ENCODE measurements around the gene MFSD6.

MFSD6 gene

GRCh38 chr2:190514676-190515075, 106.5 kb downstream of the MFSD6 start:
- DNase-seq (ENCODE audit: low read depth) = no peak
- H3K4me3 ChIP-seq (ENCODE audit: low read depth, low read length) = no peak overlapping the region

DNA sequence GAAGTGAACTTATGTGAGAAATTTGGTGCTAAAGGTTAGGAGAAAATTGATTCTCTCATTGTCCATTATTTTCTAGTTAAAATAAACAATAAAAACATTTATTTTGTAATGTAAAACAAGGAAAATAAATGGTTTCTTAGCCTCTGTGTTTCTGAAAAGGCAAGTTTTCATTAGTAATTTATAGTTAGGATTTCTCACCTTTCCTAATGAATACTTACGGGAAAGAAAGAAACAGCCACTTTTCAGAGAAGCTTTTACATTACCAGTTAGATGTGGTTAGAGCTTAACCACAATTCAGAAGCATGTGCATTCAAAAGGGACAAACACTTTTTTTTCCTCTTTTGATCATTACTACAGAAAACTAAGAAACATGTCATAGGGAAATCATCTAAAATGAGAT, 107.5 kb downstream of the MFSD6 start:
- DNase-seq (ENCODE audit: low read depth) = no peak
- H3K4me3 ChIP-seq (ENCODE audit: low read depth, low read length) = no peak overlapping the region

DNA sequence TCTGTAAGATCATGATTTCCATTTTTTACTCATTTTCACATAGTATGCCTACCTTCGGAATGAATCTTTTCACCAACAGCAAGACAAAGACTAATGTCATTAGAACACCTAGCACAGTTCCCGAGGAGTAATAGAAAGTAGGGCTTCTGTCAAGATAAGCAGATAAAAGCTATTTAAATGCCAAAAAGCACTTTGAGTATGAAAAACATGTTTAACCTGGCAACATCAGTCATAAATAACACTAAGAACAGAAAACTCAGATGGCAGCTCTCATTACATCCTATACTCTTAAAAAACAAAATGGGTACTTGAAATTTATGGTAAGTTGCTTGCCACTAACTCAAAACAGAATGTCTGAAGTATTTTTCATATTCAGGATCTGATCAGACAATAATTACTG, 109.3 kb downstream of the MFSD6 start:
- H3K4me3 ChIP-seq (ENCODE audit: low read depth, low read length) = no peak overlapping the region
- DNase-seq (ENCODE audit: low read depth) = no peak

- no peak for DNase-seq (ENCODE audit: low read depth)
- H3K4me3 ChIP-seq (ENCODE audit: low read depth, low read length) = no peak overlapping the region
Observed at GRCh38 chr2:190519975-190520767, 112.0 kb downstream of the MFSD6 start.

DNA sequence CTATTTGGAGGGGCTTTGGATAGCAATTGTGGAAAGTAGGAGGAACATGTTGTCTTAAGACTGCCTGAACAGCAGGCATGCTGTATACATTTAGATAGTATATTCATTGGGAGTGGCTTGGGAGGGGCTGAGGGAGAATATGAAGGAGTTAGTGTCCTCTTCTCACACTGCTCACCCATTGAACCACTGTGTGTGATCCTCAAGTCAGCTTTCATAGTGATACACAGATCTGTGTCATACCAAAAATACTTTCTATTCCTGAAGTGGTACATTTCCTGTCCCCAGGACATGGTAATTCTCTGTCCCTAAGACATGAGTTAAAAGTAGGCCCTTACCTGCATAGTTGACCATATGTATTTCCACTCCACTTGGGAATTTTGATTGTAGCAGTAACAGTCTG, 116.8 kb downstream of the MFSD6 start:
- H3K4me3 ChIP-seq (ENCODE audit: low read depth, low read length) = no peak overlapping the region
- DNase-seq (ENCODE audit: low read depth) = no peak

- H3K4me3 ChIP-seq (ENCODE audit: low read depth, low read length) = no peak overlapping the region
- no peak for DNase-seq (ENCODE audit: low read depth)
Observed at GRCh38 chr2:190526105-190526750, 118.1 kb downstream of the MFSD6 start.

GRCh38 chr2:190527214-190527613, 119.1 kb downstream of the MFSD6 start:
- H3K4me3 ChIP-seq (ENCODE audit: low read depth, low read length) = no peak overlapping the region
- no peak for DNase-seq (ENCODE audit: low read depth)

DNA sequence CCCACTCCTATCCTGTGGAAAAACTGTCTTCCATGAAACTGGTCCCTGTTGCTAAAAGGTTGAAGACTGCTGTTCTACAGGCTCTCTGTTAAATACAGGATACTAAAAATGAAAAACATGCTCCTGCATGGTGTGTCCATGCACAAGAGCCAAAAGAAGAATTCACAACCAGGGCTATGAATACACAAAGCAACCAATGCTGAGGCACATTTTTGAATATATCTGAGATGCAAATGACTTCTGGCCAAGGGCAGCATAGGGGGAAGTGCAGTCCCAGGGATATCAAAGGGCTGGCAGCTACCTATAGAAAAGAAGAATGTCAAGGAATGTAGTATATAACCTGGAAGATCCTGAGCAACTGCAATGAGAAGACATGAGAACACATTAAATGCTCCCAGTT, 119.8 kb downstream of the MFSD6 start:
- no peak for DNase-seq (ENCODE audit: low read depth)
- H3K4me3 ChIP-seq (ENCODE audit: low read depth, low read length) = no peak overlapping the region

DNA sequence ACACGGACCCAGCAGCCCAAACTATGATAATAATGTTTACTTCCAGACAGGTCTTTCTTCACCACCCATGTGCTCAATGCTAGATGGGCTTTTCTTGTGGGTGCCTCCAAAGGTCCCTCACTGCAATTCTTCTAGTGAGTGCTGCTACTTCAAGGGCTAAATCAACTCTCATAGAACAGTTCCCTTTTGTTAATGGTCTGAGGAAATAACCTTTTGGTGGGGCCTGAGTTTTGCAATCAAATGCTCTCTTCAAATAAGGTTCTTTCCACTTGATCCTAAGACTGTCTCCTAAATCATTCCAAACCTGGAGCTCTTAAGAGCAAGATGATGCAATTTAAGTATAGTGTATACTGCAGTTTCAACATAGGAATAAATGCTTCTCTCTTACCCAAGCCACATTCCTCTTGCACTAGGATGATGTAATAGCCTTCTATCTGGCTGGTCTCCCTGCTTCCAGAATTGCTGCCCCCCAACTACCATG, 120.4 kb downstream of the MFSD6 start:
- DNase-seq (ENCODE audit: low read depth) = peak; percentile 78

DNA sequence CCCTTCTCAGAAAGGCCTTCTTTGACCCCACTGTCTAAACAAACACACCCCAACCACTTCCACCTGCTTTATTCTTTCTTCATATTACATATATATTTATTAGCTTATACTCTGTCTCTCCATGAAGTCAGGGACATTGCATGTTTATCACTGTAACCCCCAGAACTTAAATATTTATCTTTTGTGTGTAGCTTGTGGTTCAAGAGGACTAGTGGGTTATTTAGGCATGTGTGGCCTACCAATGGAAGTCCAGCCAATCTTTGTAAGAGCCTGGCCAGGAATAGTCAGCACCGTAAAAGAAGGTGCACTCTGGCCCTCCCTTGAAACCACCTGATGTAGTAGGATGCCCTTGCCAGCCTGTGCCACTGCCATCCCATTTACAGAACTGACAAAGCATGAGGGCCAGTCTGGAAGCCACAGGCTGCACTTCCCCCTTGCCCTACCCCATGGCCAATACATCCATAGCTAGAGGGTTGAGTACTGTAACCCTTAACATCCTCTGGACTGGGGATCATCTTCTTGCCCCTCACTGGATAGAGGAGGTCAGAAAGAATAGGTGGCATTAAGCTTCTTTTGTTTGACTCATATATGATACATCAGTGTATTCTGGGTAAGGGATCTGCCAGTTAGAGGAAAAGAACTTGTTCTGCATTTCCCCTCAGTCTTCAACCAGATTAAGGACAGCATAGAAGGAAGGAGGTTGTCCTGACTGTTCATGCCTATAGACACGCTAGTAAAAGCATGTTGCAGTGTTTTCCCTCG, 121.5 kb downstream of the MFSD6 start:
- no peak overlapping the region for H3K4me3 ChIP-seq (ENCODE audit: low read depth, low read length)
- no peak for DNase-seq (ENCODE audit: low read depth)

More for the DNA sequence above, 120.4 kb downstream of the MFSD6 start:
- no peak overlapping the region for H3K4me3 ChIP-seq (ENCODE audit: low read depth, low read length)

DNA sequence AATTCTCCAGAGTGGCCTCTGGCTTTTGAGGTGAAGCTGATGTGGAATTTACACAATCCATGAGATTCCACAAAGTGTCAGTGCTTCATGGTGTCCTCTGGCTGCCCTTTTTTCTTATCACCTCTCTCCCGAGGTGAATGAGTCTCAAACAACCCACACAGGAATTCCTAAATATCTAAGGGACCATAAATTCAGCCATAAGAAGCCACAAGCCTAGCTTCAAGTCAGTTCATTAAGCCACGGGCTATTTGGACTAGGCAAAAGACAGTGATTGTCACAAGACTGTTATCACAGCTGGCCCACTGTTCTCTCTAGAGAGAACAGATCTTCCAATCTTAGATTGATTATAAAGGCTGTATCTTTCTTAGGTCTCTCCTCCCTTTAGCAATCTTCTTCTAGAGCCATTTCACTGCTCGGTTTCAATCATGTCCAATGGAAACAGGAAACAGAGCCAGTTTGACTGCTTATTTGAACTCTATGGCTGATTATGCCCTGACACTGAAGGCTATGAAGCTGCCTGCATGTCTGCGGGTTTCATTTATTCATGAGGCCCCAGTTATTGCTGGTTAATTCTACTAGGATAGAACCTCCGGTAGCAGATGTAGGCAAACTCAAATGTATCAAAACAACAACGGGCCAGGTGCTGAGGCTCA, 122.2 kb downstream of the MFSD6 start:
- DNase-seq (ENCODE audit: low read depth) = peak; percentile 38
- no peak overlapping the region for H3K4me3 ChIP-seq (ENCODE audit: low read depth, low read length)

DNA sequence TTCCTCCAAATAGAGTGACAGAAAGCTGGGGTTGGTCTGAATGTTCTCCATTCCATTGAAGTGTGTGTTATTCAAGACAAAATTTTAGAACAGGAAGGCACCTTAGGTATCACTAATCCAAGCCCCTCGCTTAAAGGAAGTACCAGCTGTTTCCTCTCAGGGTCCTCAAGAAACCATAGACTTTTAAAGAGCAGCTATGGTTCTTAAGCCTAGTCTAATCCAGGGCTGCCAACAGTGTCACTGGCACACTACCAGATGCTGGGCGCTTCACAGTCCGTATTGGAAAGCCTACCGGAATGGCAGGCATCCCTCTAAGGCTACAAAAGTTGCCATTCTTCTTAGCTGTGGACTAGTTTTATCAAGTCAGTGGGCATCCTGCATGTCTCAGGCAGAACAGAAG, 124.4 kb downstream of the MFSD6 start:
- no peak overlapping the region for H3K4me3 ChIP-seq (ENCODE audit: low read depth, low read length)

DNA sequence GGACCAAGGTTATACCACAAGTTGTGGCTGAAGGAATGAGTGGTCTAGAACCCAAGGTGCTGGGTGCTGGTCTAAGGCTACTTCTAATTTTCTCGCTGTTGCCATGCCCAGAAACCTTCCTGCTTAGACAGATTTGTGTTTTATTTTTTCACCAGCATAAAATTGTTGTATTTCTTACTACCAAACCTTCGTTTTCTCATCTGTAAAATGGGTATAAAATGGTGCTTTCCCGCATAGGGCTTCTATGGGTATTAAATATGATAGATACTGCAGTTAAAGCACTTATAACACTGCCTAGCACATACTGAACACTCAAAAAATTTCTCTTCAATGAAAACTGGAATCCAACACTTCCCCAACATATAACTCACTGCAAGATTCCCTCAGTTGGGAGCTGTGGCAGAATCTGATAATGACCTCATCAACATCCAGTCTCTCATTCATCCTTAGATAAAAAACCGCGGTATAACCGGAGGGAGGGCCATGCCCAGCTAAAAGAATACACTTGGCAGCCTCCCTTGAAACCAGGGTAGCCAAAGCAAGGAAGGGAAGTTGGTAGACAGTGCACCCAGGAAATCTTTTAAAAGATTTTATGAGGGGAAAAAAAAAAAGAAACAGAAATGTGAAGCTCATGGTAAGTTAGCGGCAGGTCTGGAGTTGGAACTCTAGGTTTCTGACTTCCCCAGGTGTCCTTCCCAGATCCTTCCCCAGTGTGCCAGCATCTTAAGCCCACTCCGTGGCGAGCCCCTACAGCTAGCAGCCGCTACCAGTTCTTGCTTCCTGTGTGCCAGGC, 125.2 kb downstream of the MFSD6 start:
- peak overlapping the region; percentile 65 for H3K4me3 ChIP-seq (ENCODE audit: low read depth, low read length)
- DNase-seq (ENCODE audit: low read depth) = no peak

More for the DNA sequence above, 124.4 kb downstream of the MFSD6 start:
- DNase-seq (ENCODE audit: low read depth) = no peak

DNA sequence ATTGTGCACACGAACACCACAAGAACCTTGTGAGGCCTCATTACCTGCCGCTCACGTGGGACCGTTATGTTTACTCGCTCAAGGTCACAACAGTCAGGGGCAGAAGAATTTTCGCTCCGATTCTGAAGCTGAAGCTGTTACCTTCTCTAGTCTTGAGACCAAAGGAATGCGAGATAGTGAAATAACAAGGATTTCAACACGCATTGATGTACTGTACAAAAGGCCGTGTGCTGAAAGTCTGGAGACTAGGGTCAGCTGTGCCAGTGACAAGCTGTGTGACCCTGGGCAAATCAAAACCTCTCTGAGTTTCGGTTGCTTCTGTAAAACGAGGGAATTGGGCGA, 125.8 kb downstream of the MFSD6 start:
- H3K4me3 ChIP-seq (ENCODE audit: low read depth, low read length) = peak overlapping the region; percentile 65
- DNase-seq (ENCODE audit: low read depth) = no peak

DNA sequence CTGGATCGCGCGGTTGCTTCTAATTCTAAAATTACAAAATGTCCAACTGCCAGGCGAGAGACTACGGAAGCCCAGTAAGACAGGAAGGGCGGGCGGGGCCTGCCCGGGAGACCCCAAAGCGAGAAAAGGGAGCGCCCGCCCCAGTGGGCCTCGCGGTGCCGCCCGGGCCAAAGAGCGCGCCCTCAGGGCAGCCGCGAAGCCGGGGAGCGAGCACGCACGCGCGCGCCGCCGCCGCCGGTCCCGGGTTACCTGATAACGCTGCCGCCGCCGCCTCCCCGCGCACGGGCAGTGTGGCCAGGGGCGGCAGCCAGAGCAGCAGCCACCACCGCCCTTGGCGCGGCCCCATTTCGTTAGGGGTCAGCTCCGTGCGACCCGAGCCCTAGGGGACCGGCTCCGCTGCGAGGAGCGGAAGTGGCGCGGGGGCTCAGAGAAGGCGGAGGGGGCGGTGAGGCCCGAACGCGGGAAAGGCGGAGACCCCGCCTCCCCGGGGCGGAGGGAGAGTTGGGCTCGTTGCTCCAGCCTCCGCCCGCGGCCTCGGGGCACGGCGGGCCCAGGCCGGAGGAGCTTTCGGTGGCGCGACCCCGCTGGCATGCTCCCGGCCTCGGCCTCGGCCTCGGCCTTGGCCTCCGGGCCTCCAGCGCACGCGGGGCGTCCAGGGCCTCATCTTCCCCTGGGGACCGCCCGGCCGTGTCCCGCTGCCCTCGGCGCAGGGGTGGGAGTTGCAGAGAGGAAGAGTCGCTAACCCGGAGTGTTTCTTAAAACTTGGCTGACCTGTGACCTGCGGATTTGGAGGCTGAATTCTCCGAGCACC, 126.4 kb downstream of the MFSD6 start, which contains the start of gene NEMP2:
NEMP2 (minus strand) TSS at position 413 of the 811 bp plus-strand sequence; CDS start at position 346, 67 bp downstream.
- no peak for DNase-seq (ENCODE audit: low read depth)
- H3K4me3 ChIP-seq (ENCODE audit: low read depth, low read length) = peak within 1 kb of the TSS; percentile 65

DNA sequence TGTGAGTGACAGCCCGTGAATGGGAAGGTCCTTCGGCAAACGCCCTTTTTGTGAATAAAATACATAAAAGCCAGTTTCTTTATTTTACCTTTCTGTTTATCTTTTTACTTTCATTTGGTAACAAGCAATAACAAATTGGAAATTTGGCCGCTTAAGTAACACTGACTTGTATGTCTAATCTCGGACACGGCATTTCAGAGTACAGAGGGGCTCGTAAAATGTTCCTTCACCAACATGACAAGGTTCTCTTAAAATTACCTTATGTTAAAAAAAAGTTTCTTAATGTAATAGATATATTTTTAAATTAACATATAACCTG, 126.9 kb downstream of the MFSD6 start:
- DNase-seq (ENCODE audit: low read depth) = no peak
- peak overlapping the region; percentile 65 for H3K4me3 ChIP-seq (ENCODE audit: low read depth, low read length)

- no peak overlapping the region for H3K4me3 ChIP-seq (ENCODE audit: low read depth, low read length)
- DNase-seq (ENCODE audit: low read depth) = no peak
Observed at GRCh38 chr2:190535586-190535985, 127.4 kb downstream of the MFSD6 start.

DNA sequence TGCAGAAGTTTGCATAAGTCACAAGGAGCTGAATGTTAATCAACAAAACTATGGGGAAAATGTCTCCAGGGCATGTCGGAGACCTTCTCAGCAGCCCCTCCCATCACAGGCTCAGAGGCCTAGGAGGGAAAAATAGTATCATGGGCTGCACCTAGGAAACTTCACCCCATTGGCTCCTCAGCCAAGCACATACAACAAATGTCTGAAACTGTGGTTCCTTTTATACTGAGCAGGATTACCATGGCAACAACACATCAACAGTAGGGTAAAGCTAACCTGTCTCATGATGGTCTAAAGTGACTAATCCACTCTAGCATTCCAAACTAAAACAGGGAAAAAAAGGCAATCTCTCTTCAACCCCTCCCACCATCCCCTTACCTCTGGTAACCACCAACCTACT, 129.6 kb downstream of the MFSD6 start:
- H3K4me3 ChIP-seq (ENCODE audit: low read depth, low read length) = no peak overlapping the region
- no peak for DNase-seq (ENCODE audit: low read depth)
